Panc1 (cell line): Measurements from ENCODE around the gene DIAPH3. TPM values are rescaled to one million over a fixed set of nuclear protein-coding genes. Genes with fewer than 3 reads are reported as not detected.

Source experiments
- ATAC-seq: fragments of 200-7000 bp; cut with Tn5 transposase; 2 replicates; pipeline ENCODE4 v1.9.1; 2020; ENCODE audit warnings: mild to moderate bottlenecking, moderate library complexity
- BruUV-seq: library from RNA; stranded (reverse); fragments of 400-500 nt; replicated peaks from 2 replicates; lab custom pipeline; 2021; lab: Mats Ljungman, UMichigan
- CTCF ChIA-PET: fragments of 300-600 bp; sonication (Branson Sonifier 250); formaldehyde crosslinking; loops from one replicate; lab custom pipeline; 2022; ENCODE audit warnings: antibody characterized with exemption; lab: Charles Lee
- POLR2A ChIA-PET: fragments of 300-600 bp; sonication (Branson Sonifier 250); formaldehyde crosslinking; loops from one replicate; lab custom pipeline; 2022; ENCODE audit warnings: antibody characterized with exemption; lab: Charles Lee
- DNase-seq: peaks from one replicate; pipeline ENCODE4 v3.0.0-alpha.2; 2010; ENCODE audit warnings: low read depth, low spot score
- H3K27ac ChIP-seq: 2 replicates; pipeline ENCODE4 v1.5.1; 2011; ENCODE audit warnings: mild to moderate bottlenecking, low read length, inconsistent platforms
- H3K27me3 ChIP-seq: fragments of 200-500 bp; sonication (Bioruptor generic); 2 replicates; pipeline ENCODE4 v1.6.0; 2014; ENCODE audit warnings: low read length, inconsistent platforms; ENCODE audit not compliant: control insufficient read depth, insufficient read depth
- H3K36me3 ChIP-seq: fragments of 200-500 bp; sonication (Bioruptor generic); 2 replicates; pipeline ENCODE4 v1.5.1; 2014; ENCODE audit warnings: inconsistent platforms, mild to moderate bottlenecking, low read length, moderate library complexity; ENCODE audit not compliant: control insufficient read depth, insufficient read depth
- H3K4me1 ChIP-seq: 2 replicates; pipeline ENCODE4 v1.5.1; 2011; ENCODE audit warnings: inconsistent platforms, mild to moderate bottlenecking, low read length, moderate library complexity; ENCODE audit not compliant: control insufficient read depth, insufficient read depth
- H3K4me3 ChIP-seq, 2 experiments: 2 replicates each; pipeline ENCODE4 v1.5.1; 2011 to 2012; ENCODE audit warnings: low read depth in 2 of 2, low read length in 2 of 2, mild to moderate bottlenecking in 2 of 2, inconsistent platforms in 1 of 2, moderate library complexity in 1 of 2
- H3K9me3 ChIP-seq: fragments of 200-500 bp; sonication (Bioruptor generic); 2 replicates; pipeline ENCODE4 v1.5.1; 2014; ENCODE audit warnings: low read depth, mild to moderate bottlenecking, inconsistent platforms, low read length, moderate library complexity; ENCODE audit not compliant: control insufficient read depth, insufficient read depth
- CTCF ChIP-seq: fragments of 450-650 bp; IDR thresholded peaks from 2 replicates; pipeline ENCODE4 v1.5.1; 2017; ENCODE audit warnings: mild to moderate bottlenecking
- POLR2AphosphoS5 ChIP-seq: IDR thresholded peaks from 2 replicates; pipeline ENCODE4 v1.6.1; 2012; ENCODE audit warnings: mild to moderate bottlenecking, low read depth, low read length, moderate library complexity
- REST ChIP-seq, 2 experiments: IDR thresholded peaks; 2 replicates each; pipeline ENCODE4 v1.6.1; 2011 to 2012; ENCODE audit warnings: low read depth in 2 of 2, control low read depth in 1 of 2, low read length in 1 of 2, mild to moderate bottlenecking in 1 of 2, moderate library complexity in 1 of 2; ENCODE audit not compliant: insufficient read depth in 1 of 2
- SIN3A ChIP-seq: IDR thresholded peaks from 2 replicates; pipeline ENCODE4 v1.6.1; 2012; ENCODE audit warnings: low read depth, mild to moderate bottlenecking, low read length, moderate library complexity, borderline replicate concordance; ENCODE audit not compliant: insufficient read depth
- TCF7L2 ChIP-seq: IDR thresholded peaks from 2 replicates; pipeline ENCODE4 v1.6.1; 2011; ENCODE audit warnings: mild to moderate bottlenecking, low read depth, low read length, inconsistent platforms
- in situ Hi-C: cut with HindIII; loops from 2 replicates; pipeline ENCODE4 v1.10.0; 2016; ENCODE audit warnings: low sequenced_read_pairs, low pct_unique_long_range_greater_than_20kb
- intact Hi-C: fragments of 100-400 bp; cut with micrococcal nuclease; formaldehyde crosslinking; loops from one replicate; pipeline ENCODE4 v1.10.0; 2022; ENCODE audit not compliant: unreplicated experiment
- total RNA-seq: library from RNA; stranded (reverse); gene quantifications from one replicate; pipeline ENCODE4 v1.2.1, GENCODE V29; 2021; ENCODE audit not compliant: unreplicated experiment

The DIAPH3 gene
- total RNA-seq, 1 experiment from 2014 or later, result 15.4 TPM

GRCh38 chr13:59978862-59979261 is 184.9 kb downstream of the DIAPH3 start:
- intact Hi-C loops (no loop called here), in situ Hi-C loops (no loop called here)
- Histone ChIP-seq H3K36me3 (no peaks in the 10 kb centered on the region; the same call in 1 of the 2 replicates), H3K9me3 (no peaks in the 10 kb centered on the region), H3K4me1 (no peaks in the 10 kb centered on the region), H3K27me3 (no peaks in the 10 kb centered on the region), H3K27ac (no peak overlapping the region), H3K4me3 (no peak overlapping the region)
- no peak for TF ChIP-seq SIN3A
- no peak for TF ChIP-seq TCF7L2
- no peak for TF ChIP-seq POLR2AphosphoS5
- TF ChIP-seq CTCF, result no peak
- TF ChIP-seq REST (IDR thresholded peaks at IDR 0.05; ENCODE audit: insufficient read depth in 1 of 2, low read depth in 2 of 2, low read length in 1 of 2), result no peak
- ChIA-PET CTCF (no interaction called here), POLR2A (no interaction called here)
- DNase-seq, result no peak
- no peak for ATAC-seq
- BruUV-seq, result no TSS peak

GRCh38 chr13:59976856-59977255 is 186.9 kb downstream of the DIAPH3 start:
- Histone ChIP-seq H3K4me3 (no peak overlapping the region), H3K36me3 (no peaks in the 10 kb centered on the region; the same call in 1 of the 2 replicates), H3K27ac (no peak overlapping the region), H3K4me1 (no peaks in the 10 kb centered on the region), H3K27me3 (no peaks in the 10 kb centered on the region), H3K9me3 (no peaks in the 10 kb centered on the region)
- intact Hi-C loops, result no loop called here
- CTCF ChIA-PET, result no interaction called here
- in situ Hi-C loops, result no loop called here
- no peak for TF ChIP-seq POLR2AphosphoS5
- TF ChIP-seq SIN3A, result no peak
- no peak for TF ChIP-seq CTCF
- no peak for TF ChIP-seq TCF7L2
- TF ChIP-seq REST (IDR thresholded peaks at IDR 0.05; ENCODE audit: insufficient read depth in 1 of 2, low read depth in 2 of 2, low read length in 1 of 2), result no peak
- ATAC-seq, result no peak
- no TSS peak for BruUV-seq
- POLR2A ChIA-PET, result no interaction called here
- no peak for DNase-seq
